ENCODE results near the gene FBXL5.

GRCh38 chr4:15674046-15674445, 18.9 kb upstream of the FBXL5 start:
- TF ChIP-seq, protein P1, sequence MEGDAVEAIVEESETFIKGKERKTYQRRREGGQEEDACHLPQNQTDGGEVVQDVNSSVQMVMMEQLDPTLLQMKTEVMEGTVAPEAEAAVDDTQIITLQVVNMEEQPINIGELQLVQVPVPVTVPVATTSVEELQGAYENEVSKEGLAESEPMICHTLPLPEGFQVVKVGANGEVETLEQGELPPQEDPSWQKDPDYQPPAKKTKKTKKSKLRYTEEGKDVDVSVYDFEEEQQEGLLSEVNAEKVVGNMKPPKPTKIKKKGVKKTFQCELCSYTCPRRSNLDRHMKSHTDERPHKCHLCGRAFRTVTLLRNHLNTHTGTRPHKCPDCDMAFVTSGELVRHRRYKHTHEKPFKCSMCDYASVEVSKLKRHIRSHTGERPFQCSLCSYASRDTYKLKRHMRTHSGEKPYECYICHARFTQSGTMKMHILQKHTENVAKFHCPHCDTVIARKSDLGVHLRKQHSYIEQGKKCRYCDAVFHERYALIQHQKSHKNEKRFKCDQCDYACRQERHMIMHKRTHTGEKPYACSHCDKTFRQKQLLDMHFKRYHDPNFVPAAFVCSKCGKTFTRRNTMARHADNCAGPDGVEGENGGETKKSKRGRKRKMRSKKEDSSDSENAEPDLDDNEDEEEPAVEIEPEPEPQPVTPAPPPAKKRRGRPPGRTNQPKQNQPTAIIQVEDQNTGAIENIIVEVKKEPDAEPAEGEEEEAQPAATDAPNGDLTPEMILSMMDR (IDR thresholded peaks at IDR 0.05), result no peak
- TF ChIP-seq POLR2A (IDR thresholded peaks at IDR 0.05), result no peak

Measured in breast epithelium (tissue), 3 donors.